DMS153 treated with DMSO at 0.1 percent for 48 hours (cell line): ENCODE results near the gene C6orf132.
"Not testable (repeated sequence)": the region's sequence is repeated elsewhere in the genome, so short reads cannot be mapped to it uniquely, and the experiment has no call there.

Experiments used
- DNase-seq: peaks from one replicate; lab custom pipeline; 2025; ENCODE audit not compliant: unreplicated experiment; lab: John Stamatoyannopoulos, UW

The C6orf132 gene

GRCh38 chr6:42159431-42160024, 17.1 kb upstream of the C6orf132 start:
- DNase-seq: no peak

- DNase-seq: no peak
Observed at GRCh38 chr6:42158631-42159030, 16.2 kb upstream of the C6orf132 start.

GRCh38 chr6:42158011-42158410, 15.6 kb upstream of the C6orf132 start:
- no peak for DNase-seq

GRCh38 chr6:42156638-42157037, 14.2 kb upstream of the C6orf132 start:
- DNase-seq: no peak

DNA sequence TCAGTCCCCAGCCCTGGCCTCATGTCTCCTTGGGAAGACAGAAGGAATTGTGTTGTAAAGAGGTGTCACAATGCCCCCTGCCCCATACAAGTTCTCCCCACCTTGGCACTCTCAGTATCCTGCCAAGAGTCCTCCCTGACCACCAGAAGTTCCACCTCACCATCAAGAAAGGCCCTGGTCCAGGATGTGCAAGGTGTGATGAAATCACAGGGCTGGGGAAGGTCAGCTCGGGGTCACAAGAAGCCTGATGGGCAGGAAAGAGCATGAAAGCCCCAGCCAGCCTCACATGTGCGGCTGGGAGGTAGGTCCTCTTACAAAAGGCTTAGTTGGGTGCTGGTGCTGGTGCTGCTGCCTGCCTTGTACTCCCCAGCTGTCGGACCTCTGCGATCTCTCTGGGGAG, 12.9 kb upstream of the C6orf132 start:
- DNase-seq: no peak

DNA sequence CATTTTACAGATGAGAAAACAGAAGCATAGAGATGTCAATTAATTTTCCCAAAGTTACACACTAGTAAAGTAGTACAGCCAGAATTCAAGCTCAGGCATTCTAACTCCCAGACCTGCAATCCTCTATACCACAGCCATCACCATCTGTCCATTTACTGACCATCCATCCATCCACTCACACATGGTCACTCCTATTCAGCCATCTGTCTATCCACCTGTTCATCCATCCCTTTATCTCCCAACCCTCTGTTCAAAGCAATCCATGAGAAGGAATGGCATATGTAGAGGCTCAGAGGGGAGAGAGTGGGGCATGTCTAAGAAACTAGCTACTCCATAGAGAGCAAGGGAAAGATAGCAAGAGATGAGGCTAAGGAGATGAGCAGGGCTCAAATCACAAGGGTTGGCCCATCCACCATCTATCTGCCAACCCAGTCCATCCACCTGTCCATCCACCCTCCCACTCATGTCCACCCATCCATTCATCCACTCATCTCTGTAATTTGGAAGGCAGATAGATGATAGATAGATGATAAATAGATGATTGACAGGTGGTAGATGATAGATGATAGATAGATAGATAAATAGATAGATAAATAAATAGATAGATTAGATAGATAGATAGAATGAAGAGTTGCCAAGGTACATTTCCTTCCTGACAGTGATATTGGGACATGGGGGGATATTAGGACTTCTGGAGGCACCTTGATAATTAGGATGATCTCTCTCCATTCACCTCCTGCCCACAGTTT, 12.2 kb upstream of the C6orf132 start:
- no peak for DNase-seq

DNA sequence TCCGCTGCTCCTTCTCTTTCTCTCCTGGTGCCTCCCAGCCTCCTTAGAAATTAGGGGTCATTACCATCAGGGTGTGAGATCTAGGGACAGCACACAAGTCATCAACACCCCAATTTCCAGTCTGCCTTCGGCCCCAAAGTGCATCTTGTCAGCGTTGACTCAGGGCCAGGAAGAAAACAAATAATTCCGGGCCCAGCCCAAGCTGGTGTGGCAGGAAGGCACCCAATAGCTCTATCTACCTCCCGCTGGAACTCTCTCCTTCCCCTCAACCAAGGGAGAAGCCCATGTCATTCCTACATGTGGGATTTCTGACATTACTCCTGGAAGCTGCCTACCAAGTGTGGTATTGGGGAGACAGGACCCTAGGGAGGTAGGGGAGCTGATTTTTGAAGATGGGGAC, 11.5 kb upstream of the C6orf132 start:
- DNase-seq: no peak

- DNase-seq: not testable (repeated sequence)
Observed at GRCh38 chr6:42152528-42153213, 10.3 kb upstream of the C6orf132 start.

GRCh38 chr6:42152024-42152423, 9.6 kb upstream of the C6orf132 start:
- no peak for DNase-seq

GRCh38 chr6:42150254-42150653, 7.8 kb upstream of the C6orf132 start:
- DNase-seq: no peak

DNA sequence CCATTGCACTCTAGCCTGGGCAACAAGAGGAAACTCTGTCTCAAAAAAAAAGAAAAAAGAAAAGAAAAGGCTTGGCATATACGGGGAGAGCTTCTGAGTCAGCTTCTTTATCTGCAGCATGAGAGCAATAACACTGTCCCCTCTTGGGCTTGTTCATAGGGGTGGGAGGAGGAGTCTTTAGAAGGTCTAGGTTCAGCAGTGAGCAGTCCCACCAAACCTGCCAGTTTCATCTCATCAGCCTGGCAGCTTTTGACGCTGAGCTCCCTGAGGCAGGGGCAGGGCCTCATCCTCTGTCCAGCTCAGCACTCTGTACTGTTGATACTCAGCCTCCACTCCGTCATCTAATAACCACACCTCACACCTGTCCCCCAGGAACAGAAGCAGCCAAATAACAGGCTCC, 5.6 kb upstream of the C6orf132 start:
- no peak for DNase-seq

- no peak for DNase-seq
Observed at GRCh38 chr6:42147138-42147562, 4.7 kb upstream of the C6orf132 start.

DNA sequence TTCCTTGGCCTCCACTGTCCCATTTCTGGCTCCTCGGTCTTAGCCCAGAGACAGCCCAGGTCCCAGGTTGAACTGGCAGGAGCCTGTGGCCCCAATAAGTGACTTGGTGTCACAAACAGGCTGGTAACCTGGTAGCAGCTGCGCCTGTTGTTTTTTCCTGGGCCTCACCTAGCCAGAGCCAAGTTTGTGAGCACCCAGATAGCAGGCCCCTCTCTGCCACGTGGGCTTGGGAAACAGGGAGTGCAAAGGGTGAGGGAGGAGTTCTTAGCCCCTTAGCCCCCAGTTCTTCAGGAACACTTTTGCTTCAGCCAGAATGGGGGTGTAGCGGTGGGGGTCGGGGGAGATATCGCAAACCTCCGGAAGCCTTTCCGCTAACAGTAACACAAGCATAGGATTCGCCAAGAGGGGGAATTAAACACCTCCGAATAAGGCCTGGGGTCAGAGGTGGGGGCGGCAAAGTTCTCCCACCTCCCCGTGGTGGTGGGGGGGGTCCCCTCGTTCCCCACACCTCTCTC, 760 bp downstream of the C6orf132 start:
- DNase-seq: no peak

- DNase-seq: no peak
Observed at GRCh38 chr6:42140756-42141602, 1.4 kb downstream of the C6orf132 start.

GRCh38 chr6:42140032-42140431, 2.4 kb downstream of the C6orf132 start:
- DNase-seq: no peak

DNA sequence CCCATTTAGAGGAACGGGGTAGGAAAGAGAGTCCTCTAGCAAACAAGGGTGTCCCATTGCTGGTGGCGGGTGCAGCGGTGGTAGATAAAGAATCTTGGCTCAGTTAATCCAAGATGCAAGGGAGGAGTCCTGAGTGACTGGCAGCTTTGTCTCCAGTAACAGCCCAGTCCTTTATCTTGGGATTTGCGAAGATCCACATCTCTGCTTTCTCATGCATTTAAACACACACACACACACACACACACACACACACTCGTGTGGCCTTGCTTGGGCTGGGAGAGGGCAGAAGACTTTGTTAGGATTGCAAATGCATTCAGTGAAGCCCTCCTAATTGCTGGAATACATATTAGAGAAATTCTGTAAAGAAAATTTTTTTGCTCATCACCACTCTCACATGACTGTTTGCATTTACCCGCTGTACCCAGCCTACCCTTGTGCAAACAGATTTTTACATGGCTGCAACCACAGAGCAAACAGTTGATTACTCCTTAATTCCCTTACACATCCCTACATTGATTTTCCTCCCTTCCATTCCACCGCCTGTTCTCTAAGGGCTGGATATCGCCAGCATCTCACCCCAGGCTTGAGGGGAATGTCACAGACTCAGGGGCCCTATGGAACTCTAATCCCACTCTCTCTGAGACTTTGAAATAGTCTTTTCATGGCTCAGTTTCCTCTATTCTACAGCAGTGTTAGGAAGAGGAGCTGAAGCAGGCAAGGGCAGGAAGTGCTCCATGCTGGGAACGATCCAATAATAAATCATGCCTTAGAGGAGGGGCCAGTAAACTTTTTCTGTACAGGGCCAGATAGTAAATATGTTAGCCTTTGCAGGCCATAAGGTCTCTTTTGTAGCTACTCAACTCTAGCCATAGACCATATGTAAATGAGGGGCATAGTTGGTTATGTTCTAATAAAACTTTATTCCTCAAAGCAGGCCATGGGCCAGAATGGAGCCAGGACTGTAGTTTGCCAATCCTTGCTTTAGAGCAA, 3.5 kb downstream of the C6orf132 start:
- peak; percentile 49 for DNase-seq

GRCh38 chr6:42138190-42138589, 4.2 kb downstream of the C6orf132 start:
- no peak for DNase-seq

GRCh38 chr6:42137194-42137753, 5.1 kb downstream of the C6orf132 start:
- no peak for DNase-seq

- DNase-seq: no peak
Observed at GRCh38 chr6:42136508-42137193, 5.8 kb downstream of the C6orf132 start.
